Measurements from ENCODE around the gene HSD17B1. TPM values are rescaled to one million over a fixed set of nuclear protein-coding genes. Genes with fewer than 3 reads are reported as not detected.

The HSD17B1 gene
- total and polyA plus RNA-seq, 7 experiments from 2014 or later, result 0.39 to 2.2 (median 1.4) TPM

DNA sequence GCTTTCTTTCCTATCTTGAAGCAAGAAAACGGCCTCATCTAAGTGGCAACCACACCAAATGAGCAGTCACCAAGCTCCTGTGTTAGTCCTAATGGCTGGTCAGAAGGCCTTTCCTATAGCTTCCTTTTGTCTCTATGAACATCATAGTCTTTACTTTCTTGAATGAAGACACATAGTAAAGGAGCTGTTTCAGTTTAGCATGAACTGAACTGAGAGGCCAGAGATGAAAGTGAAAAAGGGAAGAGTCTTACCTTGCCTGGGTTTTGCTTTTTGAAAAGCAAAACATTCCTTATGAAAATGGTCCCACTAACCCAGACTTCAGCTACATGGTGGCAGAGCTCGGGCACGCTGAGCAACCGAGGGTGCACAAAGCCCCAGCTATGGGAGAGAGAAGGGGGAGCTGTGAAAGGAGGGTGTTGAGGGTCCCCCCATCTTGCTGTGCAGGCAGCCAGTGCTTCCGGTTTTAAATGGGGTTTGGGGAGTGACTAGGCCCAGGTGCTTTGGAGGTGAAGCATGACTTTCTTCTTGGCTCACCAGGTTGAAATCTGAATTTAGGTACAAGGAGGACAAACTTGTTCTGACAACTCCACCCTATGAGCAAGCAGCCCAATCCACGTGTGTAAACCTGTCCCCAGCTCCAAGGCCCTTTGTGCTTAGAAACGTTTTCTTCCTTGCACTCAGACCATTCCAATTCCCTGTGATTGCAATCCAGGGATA, 33.9 kb downstream of the HSD17B1 start:
- Mint-ChIP-seq H3K4me3 (no peak overlapping the region), H3K9me3 (peaks cover 0 to 1% (median 0%) of the 10 kb centered on the region in 11 donors), H3K4me1 (peaks cover 4 to 20% (median 9%) of the 10 kb centered on the region in 7 donors), H3K36me3 (peaks cover 9 to 46% (median 25%) of the 10 kb centered on the region in 5 donors), H3K27ac (peak overlapping the region in 5 of 9 donors; percentile 36 to 64 (median 50)), H3K27me3 (no peaks in the 10 kb centered on the region)
- ATAC-seq (no peak), DNase-seq (no peak)
- H3K4me3 ChIP-seq (ENCODE audit: low read length), result no peak overlapping the region
- H3K27ac ChIP-seq (ENCODE audit: low read depth, low read length), result no peak overlapping the region
- no peaks in the 10 kb centered on the region for H3K27me3 ChIP-seq (ENCODE audit: control insufficient read depth in 2 of 2, insufficient read depth in 2 of 2, low read length in 2 of 2)
- CTCF ChIA-PET, result interaction anchor here (1.7 kb wide), 1 partner anchor 8 kb away, joined by 5 read pairs; no protein-coding TSS in a partner anchor
- peaks cover 33 to 98% (median 51%) of the 10 kb centered on the region in 3 experiments for H3K36me3 ChIP-seq (ENCODE audit: control insufficient read depth in 2 of 3, insufficient read depth in 3 of 3, low read length in 3 of 3)
- POLR2A ChIA-PET, result interaction anchor here (1.0 to 2.1 kb wide), 3 partner anchors 9 to 23 kb away, joined by 4 to 6 read pairs (median 5); partner anchors contain the start of genes PSMC3IP, RETREG3 and TUBG1
- no peaks in the 10 kb centered on the region for H3K9me3 ChIP-seq (ENCODE audit: control insufficient read depth in 2 of 3, low read length in 3 of 3)
- H3K4me1 ChIP-seq (ENCODE audit: control insufficient read depth in 2 of 2, insufficient read depth in 2 of 2, low read length in 2 of 2), result no peaks in the 10 kb centered on the region
- intact Hi-C loops (cut with micrococcal nuclease), result no loop called here

DNA sequence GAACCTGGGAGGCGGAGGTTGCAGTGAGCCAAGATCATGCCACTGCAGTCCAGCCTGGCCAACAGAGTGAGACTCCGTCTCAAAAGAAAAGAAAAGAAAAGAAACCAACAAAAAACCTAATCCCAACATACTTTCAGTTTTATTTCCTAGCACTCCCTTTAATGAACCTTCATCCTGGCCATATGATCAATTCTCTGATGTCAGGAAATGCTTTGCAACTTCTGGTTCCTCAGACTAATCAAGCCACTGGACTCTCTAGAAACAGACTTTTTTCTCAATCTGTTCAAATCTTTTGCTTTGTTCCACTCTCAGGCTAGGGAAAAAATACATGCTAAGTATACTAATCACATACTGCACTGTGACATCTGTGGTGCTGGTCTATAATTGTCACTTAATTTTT, 38.2 kb downstream of the HSD17B1 start:
- no peak for ATAC-seq
- no peak for DNase-seq
- Mint-ChIP-seq H3K9me3 (peaks cover 0 to 1% (median 0%) of the 10 kb centered on the region in 11 donors), H3K27me3 (no peaks in the 10 kb centered on the region), H3K4me1 (peaks cover 6 to 29% (median 20%) of the 10 kb centered on the region in 7 donors), H3K4me3 (no peak overlapping the region), H3K36me3 (peaks cover 5 to 37% (median 13%) of the 10 kb centered on the region in 5 donors), H3K27ac (no peak overlapping the region)
- H3K27ac ChIP-seq (ENCODE audit: low read depth, low read length), result no peak overlapping the region
- H3K36me3 ChIP-seq (ENCODE audit: control insufficient read depth in 2 of 3, insufficient read depth in 3 of 3, low read length in 3 of 3), result peaks cover 19 to 75% (median 28%) of the 10 kb centered on the region in 3 experiments
- intact Hi-C loops (cut with micrococcal nuclease), result no loop called here
- no peaks in the 10 kb centered on the region for H3K9me3 ChIP-seq (ENCODE audit: control insufficient read depth in 2 of 3, low read length in 3 of 3)
- H3K4me3 ChIP-seq (ENCODE audit: low read length), result no peak overlapping the region
- H3K4me1 ChIP-seq (ENCODE audit: control insufficient read depth in 2 of 2, insufficient read depth in 2 of 2, low read length in 2 of 2), result no peaks in the 10 kb centered on the region
- POLR2A ChIA-PET, result interaction anchor here (0.7 to 1.4 kb wide), 2 partner anchors 13 to 22 kb away, joined by 3 to 4 read pairs; no protein-coding TSS in a partner anchor
- no peaks in the 10 kb centered on the region for H3K27me3 ChIP-seq (ENCODE audit: control insufficient read depth in 2 of 2, insufficient read depth in 2 of 2, low read length in 2 of 2)
- CTCF ChIA-PET, result interaction anchor here (0.7 kb wide), 1 partner anchor 191 kb away, joined by 3 read pairs; no protein-coding TSS in a partner anchor

DNA sequence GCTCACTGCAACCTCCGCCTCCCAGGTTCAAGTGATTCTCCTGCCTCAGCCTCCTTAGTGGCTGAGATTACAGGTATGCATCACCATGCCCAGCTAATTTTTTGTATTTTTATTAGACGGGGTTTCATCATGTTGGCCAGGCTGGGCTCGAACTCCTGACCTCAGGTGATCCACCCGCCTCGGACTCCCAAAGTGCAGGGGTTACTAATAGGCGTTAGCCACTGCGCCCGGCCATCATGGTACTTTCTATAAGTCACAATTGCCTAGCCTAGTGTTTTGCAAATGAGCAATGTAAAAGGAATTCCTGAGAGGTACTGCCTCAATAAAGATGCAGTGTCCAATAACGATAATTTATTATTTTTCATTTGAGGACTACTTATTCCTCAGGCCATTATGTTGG, 38.7 kb downstream of the HSD17B1 start:
- H3K4me1 Mint-ChIP-seq, result peaks cover 5 to 32% (median 22%) of the 10 kb centered on the region in 7 donors
- CTCF ChIA-PET, result interaction anchor here (0.6 to 1.4 kb wide), 2 partner anchors 13 to 133 kb away, joined by 3 to 4 read pairs; no protein-coding TSS in a partner anchor

DNA sequence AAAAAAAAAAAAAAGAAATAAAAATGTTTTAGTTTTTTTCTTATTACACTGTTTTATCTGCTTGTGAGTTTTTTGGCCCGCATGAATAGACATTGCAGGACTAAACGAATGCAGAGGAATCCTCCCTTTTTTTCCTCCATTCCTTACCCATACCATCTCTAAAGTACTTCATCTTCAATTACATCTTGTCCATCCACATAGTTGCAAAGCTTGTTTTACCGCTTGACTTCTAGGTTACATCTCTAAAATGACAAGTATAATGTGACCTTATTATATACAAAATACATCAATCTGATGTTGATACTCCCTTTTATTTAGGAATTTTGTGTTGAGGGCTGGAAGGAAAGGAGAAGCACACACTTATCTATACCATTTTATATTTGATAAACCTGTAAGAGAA, 43.7 kb downstream of the HSD17B1 start:
- Mint-ChIP-seq H3K9me3 (no peaks in the 10 kb centered on the region), H3K4me1 (peaks cover 16 to 46% (median 37%) of the 10 kb centered on the region in 7 donors), H3K4me3 (no peak overlapping the region), H3K27ac (peak overlapping the region in 1 of 9 donors; percentile 33), H3K27me3 (no peaks in the 10 kb centered on the region), H3K36me3 (peaks cover 0 to 28% (median 8%) of the 10 kb centered on the region in 5 donors)
- Histone ChIP-seq H3K27me3 (ENCODE audit: control insufficient read depth in 2 of 2, insufficient read depth in 2 of 2, low read length in 2 of 2) (no peaks in the 10 kb centered on the region), H3K4me3 (ENCODE audit: low read length) (no peak overlapping the region), H3K4me1 (ENCODE audit: control insufficient read depth in 2 of 2, insufficient read depth in 2 of 2, low read length in 2 of 2) (peaks cover 0 to 7% of the 10 kb centered on the region in 2 donors), H3K9me3 (ENCODE audit: control insufficient read depth in 2 of 3, low read length in 3 of 3) (no peaks in the 10 kb centered on the region), H3K36me3 (ENCODE audit: control insufficient read depth in 2 of 3, insufficient read depth in 3 of 3, low read length in 3 of 3) (peaks cover 3 to 30% (median 8%) of the 10 kb centered on the region in 3 experiments), H3K27ac (ENCODE audit: low read depth, low read length) (no peak overlapping the region)
- intact Hi-C loops (cut with micrococcal nuclease), result no loop called here
- DNase-seq (no peak), ATAC-seq (no peak)
- POLR2A ChIA-PET, result interaction anchor here (0.6 to 1.4 kb wide), 3 partner anchors 10 to 36 kb away, joined by 3 read pairs; no protein-coding TSS in a partner anchor
- CTCF ChIA-PET, result interaction anchor here (0.6 to 1.0 kb wide), 2 partner anchors 16 to 143 kb away, joined by 3 to 4 read pairs; no protein-coding TSS in a partner anchor

More for the DNA sequence above, 38.7 kb downstream of the HSD17B1 start:
- H3K36me3 Mint-ChIP-seq, result peaks cover 5 to 36% (median 16%) of the 10 kb centered on the region in 5 donors
- no peak overlapping the region for H3K27ac Mint-ChIP-seq
- Histone ChIP-seq H3K27me3 (ENCODE audit: control insufficient read depth in 2 of 2, insufficient read depth in 2 of 2, low read length in 2 of 2) (no peaks in the 10 kb centered on the region), H3K9me3 (ENCODE audit: control insufficient read depth in 2 of 3, low read length in 3 of 3) (no peaks in the 10 kb centered on the region), H3K4me3 (ENCODE audit: low read length) (no peak overlapping the region), H3K27ac (ENCODE audit: low read depth, low read length) (no peak overlapping the region), H3K4me1 (ENCODE audit: control insufficient read depth in 2 of 2, insufficient read depth in 2 of 2, low read length in 2 of 2) (no peaks in the 10 kb centered on the region), H3K36me3 (ENCODE audit: control insufficient read depth in 2 of 3, insufficient read depth in 3 of 3, low read length in 3 of 3) (peaks cover 14 to 71% (median 23%) of the 10 kb centered on the region in 3 experiments)
- POLR2A ChIA-PET, result interaction anchor here (0.7 to 1.2 kb wide), 2 partner anchors 13 to 23 kb away, joined by 3 read pairs; no protein-coding TSS in a partner anchor
- H3K27me3 Mint-ChIP-seq, result no peaks in the 10 kb centered on the region
- DNase-seq, result no peak
- intact Hi-C loops (cut with micrococcal nuclease), result no loop called here
- ATAC-seq, result no peak
- peaks cover 0 to 1% (median 0%) of the 10 kb centered on the region in 11 donors for H3K9me3 Mint-ChIP-seq
- no peak overlapping the region for H3K4me3 Mint-ChIP-seq

DNA sequence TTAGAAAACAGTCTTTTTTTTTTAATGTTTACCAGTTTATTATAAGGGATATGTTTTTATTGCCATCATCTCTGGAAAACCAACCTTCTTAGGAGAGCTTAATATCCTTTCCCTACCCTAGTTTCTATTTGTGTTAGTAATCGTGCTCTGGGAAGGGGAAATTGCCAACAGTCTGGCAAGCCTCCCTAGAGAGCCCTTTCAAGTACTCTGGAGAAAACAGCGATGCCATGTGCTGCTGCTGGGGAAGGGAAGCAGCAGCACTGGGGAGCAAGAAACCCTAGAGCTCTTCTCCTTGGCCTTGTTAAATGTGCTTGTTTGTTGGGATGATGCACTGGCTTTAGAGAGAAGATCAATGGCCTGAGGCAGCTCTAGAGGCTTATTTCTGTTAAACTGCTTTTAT, 46.2 kb downstream of the HSD17B1 start:
- no peak for ATAC-seq
- peaks cover 0 to 19% (median 3%) of the 10 kb centered on the region in 3 experiments for H3K36me3 ChIP-seq (ENCODE audit: control insufficient read depth in 2 of 3, insufficient read depth in 3 of 3, low read length in 3 of 3)
- H3K27ac Mint-ChIP-seq, result peak overlapping the region in 5 of 9 donors; percentile 19 to 71 (median 33)

DNA sequence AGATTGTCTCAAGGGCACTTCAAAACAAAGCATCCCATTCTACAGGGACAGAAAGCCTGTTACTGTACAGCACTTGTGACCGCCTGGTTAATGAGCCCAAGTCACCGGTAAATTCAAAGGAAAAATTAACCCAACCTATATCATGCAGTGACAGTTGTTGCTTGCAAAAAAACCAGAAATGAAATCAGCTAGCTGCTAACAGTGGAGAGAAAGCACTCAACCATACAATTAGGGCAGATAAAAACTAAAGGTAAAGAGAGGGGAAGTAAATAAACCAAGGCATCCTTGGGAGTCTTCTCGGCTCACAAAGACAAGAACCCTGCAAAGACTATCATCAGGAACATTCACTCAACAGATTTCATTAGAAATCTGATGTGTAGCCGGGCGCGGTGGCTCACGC, 50.6 kb downstream of the HSD17B1 start:
- POLR2A ChIA-PET, result no interaction called here
- intact Hi-C loops (cut with micrococcal nuclease), result no loop called here
- ATAC-seq, result no peak
- no peaks in the 10 kb centered on the region for H3K9me3 ChIP-seq (ENCODE audit: control insufficient read depth in 2 of 3, low read length in 3 of 3)
- no peaks in the 10 kb centered on the region for H3K27me3 Mint-ChIP-seq
- DNase-seq, result no peak
- H3K4me1 Mint-ChIP-seq, result peaks cover 44 to 84% (median 71%) of the 10 kb centered on the region in 7 donors
- peaks cover 30 to 45% of the 10 kb centered on the region in 2 donors for H3K4me1 ChIP-seq (ENCODE audit: control insufficient read depth in 2 of 2, insufficient read depth in 2 of 2, low read length in 2 of 2)
- H3K36me3 ChIP-seq (ENCODE audit: control insufficient read depth in 2 of 3, insufficient read depth in 3 of 3, low read length in 3 of 3), result peaks cover 0 to 12% (median 0%) of the 10 kb centered on the region in 3 experiments
- CTCF ChIA-PET, result no interaction called here
- H3K36me3 Mint-ChIP-seq, result peaks cover 3 to 36% (median 21%) of the 10 kb centered on the region in 5 donors
- H3K9me3 Mint-ChIP-seq, result no peaks in the 10 kb centered on the region
- no peak overlapping the region for H3K27ac ChIP-seq (ENCODE audit: low read depth, low read length)
- no peak overlapping the region for H3K4me3 ChIP-seq (ENCODE audit: low read length)
- H3K27me3 ChIP-seq (ENCODE audit: control insufficient read depth in 2 of 2, insufficient read depth in 2 of 2, low read length in 2 of 2), result no peaks in the 10 kb centered on the region
- H3K27ac Mint-ChIP-seq, result peak overlapping the region in 3 of 9 donors; percentile 41 to 63 (median 55)
- H3K4me3 Mint-ChIP-seq, result peak overlapping the region in 6 of 10 donors; percentile 21 to 95 (median 44)

More for the DNA sequence above, 46.2 kb downstream of the HSD17B1 start:
- POLR2A ChIA-PET, result interaction anchor here (0.6 to 3.7 kb wide), 4 partner anchors 9 to 80 kb away, joined by 3 to 25 read pairs (median 4); partner anchors contain the start of genes RETREG3 and TUBG1
- H3K27me3 ChIP-seq (ENCODE audit: control insufficient read depth in 2 of 2, insufficient read depth in 2 of 2, low read length in 2 of 2), result no peaks in the 10 kb centered on the region
- peaks cover 3 to 26% (median 15%) of the 10 kb centered on the region in 5 donors for H3K36me3 Mint-ChIP-seq
- CTCF ChIA-PET, result interaction anchor here (0.7 kb wide), 1 partner anchor 9 kb away, joined by 3 read pairs; no protein-coding TSS in a partner anchor
- intact Hi-C loops (cut with micrococcal nuclease), result no loop called here
- H3K27me3 Mint-ChIP-seq, result no peaks in the 10 kb centered on the region
- H3K4me1 ChIP-seq (ENCODE audit: control insufficient read depth in 2 of 2, insufficient read depth in 2 of 2, low read length in 2 of 2), result peaks cover 0 to 7% of the 10 kb centered on the region in 2 donors
- H3K4me3 Mint-ChIP-seq, result peak overlapping the region in 7 of 10 donors; percentile 17 to 65 (median 38)
- H3K4me3 ChIP-seq (ENCODE audit: low read length), result no peak overlapping the region
- no peak for DNase-seq
- H3K4me1 Mint-ChIP-seq, result peaks cover 13 to 48% (median 41%) of the 10 kb centered on the region in 7 donors
- H3K27ac ChIP-seq (ENCODE audit: low read depth, low read length), result no peak overlapping the region
- no peaks in the 10 kb centered on the region for H3K9me3 Mint-ChIP-seq
- no peaks in the 10 kb centered on the region for H3K9me3 ChIP-seq (ENCODE audit: control insufficient read depth in 2 of 3, low read length in 3 of 3)

All from naive thymus-derived CD4-positive, alpha-beta T cell (primary cell).